ENCODE measurements around the gene CLNS1A. TPM values are rescaled to one million over a fixed set of nuclear protein-coding genes. Genes with fewer than 3 reads are reported as not detected.

The CLNS1A gene
- total RNA-seq, 1 experiment from 2014 or later: 147 TPM

GRCh38 chr11:77637345-77638165 is at the start of gene CLNS1A (continued):
- TF ChIP-seq AFF4 (CRISPR knock-in tag; IDR thresholded peaks at IDR 0.05; ENCODE audit: borderline replicate concordance) (no peak), STAT6 (CRISPR knock-in tag; conservative IDR thresholded peaks at IDR 0.05; ENCODE audit: low read depth) (no peak), HMGA2 (CRISPR knock-in tag; IDR thresholded peaks at IDR 0.05) (no peak), E2F5 (CRISPR knock-in tag; IDR thresholded peaks at IDR 0.05) (peak; percentile 84), CTCF (IDR thresholded peaks at IDR 0.05) (no peak), ELF4 (CRISPR knock-in tag; IDR thresholded peaks at IDR 0.05; ENCODE audit: low read depth) (0 out of 2 replicates have a peak, but pooled peaks have one; percentile 64), ESRRA (CRISPR knock-in tag; IDR thresholded peaks at IDR 0.05; ENCODE audit: borderline replicate concordance) (peak; percentile 60; the same call in 1 of the 2 replicates), IRF2 (CRISPR knock-in tag; IDR thresholded peaks at IDR 0.05; ENCODE audit: borderline replicate concordance, low read depth) (no peak), JAZF1 (CRISPR knock-in tag; IDR thresholded peaks at IDR 0.05) (no peak), CDX4 (CRISPR knock-in tag; IDR thresholded peaks at IDR 0.05; ENCODE audit: borderline replicate concordance) (no peak), USF1 (CRISPR knock-in tag; IDR thresholded peaks at IDR 0.05) (peak; percentile 54), FOXK1 (CRISPR knock-in tag; IDR thresholded peaks at IDR 0.05) (peak; percentile 100), NFATC4 (CRISPR knock-in tag; IDR thresholded peaks at IDR 0.05) (no peak), KAT7 (CRISPR knock-in tag; IDR thresholded peaks at IDR 0.05; ENCODE audit: borderline replicate concordance) (0 out of 2 replicates have a peak, but pooled peaks have one; percentile 87), NFYB (CRISPR knock-in tag; conservative IDR thresholded peaks at IDR 0.05; ENCODE audit: low read depth) (no peak), E2F4 (CRISPR knock-in tag; IDR thresholded peaks at IDR 0.05; ENCODE audit: borderline replicate concordance, low read depth) (no peak)
- TF ChIP-seq, protein P1, sequence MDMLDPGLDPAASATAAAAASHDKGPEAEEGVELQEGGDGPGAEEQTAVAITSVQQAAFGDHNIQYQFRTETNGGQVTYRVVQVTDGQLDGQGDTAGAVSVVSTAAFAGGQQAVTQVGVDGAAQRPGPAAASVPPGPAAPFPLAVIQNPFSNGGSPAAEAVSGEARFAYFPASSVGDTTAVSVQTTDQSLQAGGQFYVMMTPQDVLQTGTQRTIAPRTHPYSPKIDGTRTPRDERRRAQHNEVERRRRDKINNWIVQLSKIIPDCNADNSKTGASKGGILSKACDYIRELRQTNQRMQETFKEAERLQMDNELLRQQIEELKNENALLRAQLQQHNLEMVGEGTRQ (CRISPR knock-in tag; IDR thresholded peaks at IDR 0.05): no peak
- TF ChIP-seq, protein P2, sequence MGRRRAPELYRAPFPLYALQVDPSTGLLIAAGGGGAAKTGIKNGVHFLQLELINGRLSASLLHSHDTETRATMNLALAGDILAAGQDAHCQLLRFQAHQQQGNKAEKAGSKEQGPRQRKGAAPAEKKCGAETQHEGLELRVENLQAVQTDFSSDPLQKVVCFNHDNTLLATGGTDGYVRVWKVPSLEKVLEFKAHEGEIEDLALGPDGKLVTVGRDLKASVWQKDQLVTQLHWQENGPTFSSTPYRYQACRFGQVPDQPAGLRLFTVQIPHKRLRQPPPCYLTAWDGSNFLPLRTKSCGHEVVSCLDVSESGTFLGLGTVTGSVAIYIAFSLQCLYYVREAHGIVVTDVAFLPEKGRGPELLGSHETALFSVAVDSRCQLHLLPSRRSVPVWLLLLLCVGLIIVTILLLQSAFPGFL (CRISPR knock-in tag; IDR thresholded peaks at IDR 0.05; ENCODE audit: borderline replicate concordance): no peak; the same call in 1 of the 2 replicates
- TF ChIP-seq, protein P3, sequence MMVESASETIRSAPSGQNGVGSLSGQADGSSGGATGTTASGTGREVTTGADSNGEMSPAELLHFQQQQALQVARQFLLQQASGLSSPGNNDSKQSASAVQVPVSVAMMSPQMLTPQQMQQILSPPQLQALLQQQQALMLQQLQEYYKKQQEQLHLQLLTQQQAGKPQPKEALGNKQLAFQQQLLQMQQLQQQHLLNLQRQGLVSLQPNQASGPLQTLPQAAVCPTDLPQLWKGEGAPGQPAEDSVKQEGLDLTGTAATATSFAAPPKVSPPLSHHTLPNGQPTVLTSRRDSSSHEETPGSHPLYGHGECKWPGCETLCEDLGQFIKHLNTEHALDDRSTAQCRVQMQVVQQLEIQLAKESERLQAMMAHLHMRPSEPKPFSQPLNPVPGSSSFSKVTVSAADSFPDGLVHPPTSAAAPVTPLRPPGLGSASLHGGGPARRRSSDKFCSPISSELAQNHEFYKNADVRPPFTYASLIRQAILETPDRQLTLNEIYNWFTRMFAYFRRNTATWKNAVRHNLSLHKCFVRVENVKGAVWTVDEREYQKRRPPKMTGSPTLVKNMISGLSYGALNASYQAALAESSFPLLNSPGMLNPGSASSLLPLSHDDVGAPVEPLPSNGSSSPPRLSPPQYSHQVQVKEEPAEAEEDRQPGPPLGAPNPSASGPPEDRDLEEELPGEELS (CRISPR knock-in tag; IDR thresholded peaks at IDR 0.05): peak; percentile 85; the same call in 1 of the 2 replicates

Measured in WTC11 (cell line).